ENCODE results near the gene PEBP1. TPM values are rescaled to one million over a fixed set of nuclear protein-coding genes. Genes with fewer than 3 reads are reported as not detected.

PEBP1 gene
- total and polyA plus RNA-seq, 10 donors = 99.5 to 201 (median 143) TPM

DNA sequence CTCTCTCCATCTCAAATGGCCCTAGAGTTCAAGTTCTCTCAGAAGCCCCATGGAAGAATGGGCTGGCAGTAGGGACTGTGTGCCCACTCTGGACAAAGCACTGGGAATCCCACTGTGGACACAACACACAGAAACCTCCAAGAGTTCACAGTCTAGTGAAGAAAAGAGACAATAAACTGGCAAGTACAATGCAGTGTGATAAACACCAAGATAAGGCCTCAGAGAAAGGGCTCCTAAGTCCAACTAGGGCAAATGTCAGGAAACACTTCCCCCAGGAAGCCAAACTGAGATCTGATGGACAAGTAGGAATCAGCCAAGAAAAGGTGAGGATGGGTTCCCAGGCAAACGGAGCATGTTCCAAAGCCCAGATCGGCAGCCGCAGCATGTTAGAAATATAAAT is 37.5 kb upstream of the PEBP1 start:
- TF ChIP-seq, protein P1, sequence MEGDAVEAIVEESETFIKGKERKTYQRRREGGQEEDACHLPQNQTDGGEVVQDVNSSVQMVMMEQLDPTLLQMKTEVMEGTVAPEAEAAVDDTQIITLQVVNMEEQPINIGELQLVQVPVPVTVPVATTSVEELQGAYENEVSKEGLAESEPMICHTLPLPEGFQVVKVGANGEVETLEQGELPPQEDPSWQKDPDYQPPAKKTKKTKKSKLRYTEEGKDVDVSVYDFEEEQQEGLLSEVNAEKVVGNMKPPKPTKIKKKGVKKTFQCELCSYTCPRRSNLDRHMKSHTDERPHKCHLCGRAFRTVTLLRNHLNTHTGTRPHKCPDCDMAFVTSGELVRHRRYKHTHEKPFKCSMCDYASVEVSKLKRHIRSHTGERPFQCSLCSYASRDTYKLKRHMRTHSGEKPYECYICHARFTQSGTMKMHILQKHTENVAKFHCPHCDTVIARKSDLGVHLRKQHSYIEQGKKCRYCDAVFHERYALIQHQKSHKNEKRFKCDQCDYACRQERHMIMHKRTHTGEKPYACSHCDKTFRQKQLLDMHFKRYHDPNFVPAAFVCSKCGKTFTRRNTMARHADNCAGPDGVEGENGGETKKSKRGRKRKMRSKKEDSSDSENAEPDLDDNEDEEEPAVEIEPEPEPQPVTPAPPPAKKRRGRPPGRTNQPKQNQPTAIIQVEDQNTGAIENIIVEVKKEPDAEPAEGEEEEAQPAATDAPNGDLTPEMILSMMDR (IDR thresholded peaks at IDR 0.05 in 8 of 11, conservative IDR thresholded peaks at IDR 0.05 in 3 of 11) = no peak
- TF ChIP-seq POLR2AphosphoS5 (IDR thresholded peaks at IDR 0.05) (no peak), POLR2A (IDR thresholded peaks at IDR 0.05) (no peak)
- no peak overlapping the region for H3K4me3 ChIP-seq

GRCh38 chr12:118098911-118099671 is 36.8 kb upstream of the PEBP1 start:
- peaks cover 0 to 7% (median 0%) of the 10 kb centered on the region in 6 donors for H3K36me3 ChIP-seq
- 67 to 93% (median 89%) methylated on average over 10 to 12 of the region's 12 CpGs for WGBS, 5 donors
- no peak for DNase-seq
- no peaks in the 10 kb centered on the region for H3K9me3 ChIP-seq
- no peak overlapping the region for H3K4me3 ChIP-seq
- H3K27me3 ChIP-seq (replicated peaks in 1 of 7) = peaks cover 0 to 18% (median 10%) of the 10 kb centered on the region in 7 donors
- peaks cover 0 to 20% (median 16%) of the 10 kb centered on the region in 6 donors for H3K4me1 ChIP-seq
- H3K27ac ChIP-seq = no peak overlapping the region
- intact Hi-C loops (cut with DNase I; ENCODE audit: low total_unique reads) = no loop called here
- TF ChIP-seq POLR2AphosphoS5 (IDR thresholded peaks at IDR 0.05) (no peak), POLR2A (IDR thresholded peaks at IDR 0.05) (no peak)
- TF ChIP-seq, protein P1 (IDR thresholded peaks at IDR 0.05 in 8 of 11, conservative IDR thresholded peaks at IDR 0.05 in 3 of 11) = no peak

More for the DNA sequence above, 37.5 kb upstream of the PEBP1 start:
- Histone ChIP-seq H3K36me3 (peaks cover 0 to 14% (median 0%) of the 10 kb centered on the region in 6 donors), H3K4me1 (peaks cover 0 to 13% (median 10%) of the 10 kb centered on the region in 6 donors), H3K27me3 (replicated peaks in 1 of 7) (peaks cover 0 to 12% (median 4%) of the 10 kb centered on the region in 7 donors), H3K27ac (no peak overlapping the region), H3K9me3 (no peaks in the 10 kb centered on the region)
- intact Hi-C loops (cut with DNase I; ENCODE audit: low total_unique reads) = no loop called here
- WGBS, 5 donors = 91 to 98% (median 95%) methylated on average over 3 of the region's 3 CpGs
- DNase-seq = no peak

DNA sequence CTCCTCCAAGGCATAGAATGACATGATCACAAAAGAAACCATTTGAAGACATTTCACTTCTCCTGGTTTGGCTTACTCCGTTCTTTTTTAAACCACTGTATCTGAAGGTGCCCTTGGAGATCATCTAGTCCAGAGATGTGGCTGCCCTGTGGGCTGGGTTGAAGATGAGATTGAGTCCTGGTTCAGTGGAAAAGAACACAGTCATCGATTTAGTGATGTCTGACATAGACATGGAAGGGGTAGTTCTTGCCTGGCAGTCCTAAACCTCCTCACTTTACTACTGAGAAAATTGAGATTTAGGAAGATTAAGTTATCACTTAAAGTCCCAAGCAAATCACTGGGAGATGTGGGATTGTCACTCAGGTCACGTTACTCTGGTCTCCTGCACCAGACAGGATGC is 34.9 kb upstream of the PEBP1 start:
- H3K27me3 ChIP-seq (replicated peaks in 1 of 7) = peaks cover 0 to 35% (median 11%) of the 10 kb centered on the region in 7 donors
- H3K27ac ChIP-seq = no peak overlapping the region
- intact Hi-C loops (cut with DNase I; ENCODE audit: low total_unique reads) = no loop called here
- H3K4me1 ChIP-seq = peaks cover 0 to 28% (median 23%) of the 10 kb centered on the region in 6 donors
- DNase-seq = no peak
- 89 to 94% (median 91%) methylated on average over 3 of the region's 3 CpGs for WGBS, 5 donors
- no peaks in the 10 kb centered on the region for H3K36me3 ChIP-seq
- no peak overlapping the region for H3K4me3 ChIP-seq
- TF ChIP-seq, protein P1 (IDR thresholded peaks at IDR 0.05 in 8 of 11, conservative IDR thresholded peaks at IDR 0.05 in 3 of 11) = no peak
- TF ChIP-seq POLR2A (IDR thresholded peaks at IDR 0.05) (no peak), POLR2AphosphoS5 (IDR thresholded peaks at IDR 0.05) (no peak)
- H3K9me3 ChIP-seq = no peaks in the 10 kb centered on the region

DNA sequence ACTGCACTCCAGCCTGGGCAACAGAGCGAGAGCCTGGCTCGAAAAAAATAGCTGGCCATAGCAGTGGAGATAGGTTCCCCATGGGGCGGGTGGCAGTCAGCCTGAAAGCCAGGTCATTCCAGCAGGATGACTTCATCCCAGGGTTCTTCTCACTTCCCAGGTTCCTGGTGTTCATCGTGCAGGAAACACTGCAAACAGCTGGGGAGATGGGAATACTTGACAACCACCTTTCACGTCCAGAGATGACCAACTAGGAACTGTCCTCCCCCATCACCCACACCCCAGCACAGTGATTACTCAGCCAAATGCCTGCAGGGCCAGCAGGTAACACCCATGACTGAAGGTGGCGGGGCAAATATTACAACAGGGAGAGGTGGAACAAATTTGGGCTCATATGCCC is 33.9 kb upstream of the PEBP1 start:
- Histone ChIP-seq H3K27ac (no peak overlapping the region), H3K36me3 (no peaks in the 10 kb centered on the region), H3K27me3 (replicated peaks in 1 of 7) (peaks cover 0 to 35% (median 11%) of the 10 kb centered on the region in 7 donors), H3K4me3 (no peak overlapping the region), H3K4me1 (peaks cover 0 to 28% (median 23%) of the 10 kb centered on the region in 6 donors), H3K9me3 (no peaks in the 10 kb centered on the region)
- intact Hi-C loops (cut with DNase I; ENCODE audit: low total_unique reads) = no loop called here
- WGBS, 5 donors = 86 to 96% (median 92%) methylated on average over 6 of the region's 6 CpGs
- DNase-seq = no peak
- TF ChIP-seq POLR2A (IDR thresholded peaks at IDR 0.05) = no peak
- TF ChIP-seq POLR2AphosphoS5 (IDR thresholded peaks at IDR 0.05) = no peak
- TF ChIP-seq, protein P1 (IDR thresholded peaks at IDR 0.05 in 8 of 11, conservative IDR thresholded peaks at IDR 0.05 in 3 of 11) = no peak
